ENCODE data around the gene PIBF1.
"Not testable (repeated sequence)": the region's sequence is repeated elsewhere in the genome, so short reads cannot be mapped to it uniquely, and the experiment has no call there.

PIBF1 gene

DNA sequence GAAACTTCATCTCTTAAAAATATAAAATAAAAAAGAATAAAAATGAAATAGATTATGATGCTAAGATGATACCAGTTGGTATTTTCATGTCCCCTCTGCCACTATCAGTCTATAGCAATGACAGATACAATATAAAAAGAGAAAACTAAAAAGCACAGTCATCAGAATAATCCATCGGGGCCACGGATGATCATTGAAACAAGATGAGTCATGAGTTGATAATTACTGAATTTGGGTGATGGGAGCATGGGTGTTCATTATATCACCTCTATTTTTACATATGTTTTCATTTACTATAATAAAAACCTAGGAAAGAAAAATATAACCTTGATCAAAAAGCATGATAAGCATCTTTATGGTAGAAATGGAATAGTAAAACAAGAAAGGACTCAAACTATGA lies 41.1 kb downstream of the PIBF1 start:
- DNase-seq (ENCODE audit: low spot score), result no peak

DNA sequence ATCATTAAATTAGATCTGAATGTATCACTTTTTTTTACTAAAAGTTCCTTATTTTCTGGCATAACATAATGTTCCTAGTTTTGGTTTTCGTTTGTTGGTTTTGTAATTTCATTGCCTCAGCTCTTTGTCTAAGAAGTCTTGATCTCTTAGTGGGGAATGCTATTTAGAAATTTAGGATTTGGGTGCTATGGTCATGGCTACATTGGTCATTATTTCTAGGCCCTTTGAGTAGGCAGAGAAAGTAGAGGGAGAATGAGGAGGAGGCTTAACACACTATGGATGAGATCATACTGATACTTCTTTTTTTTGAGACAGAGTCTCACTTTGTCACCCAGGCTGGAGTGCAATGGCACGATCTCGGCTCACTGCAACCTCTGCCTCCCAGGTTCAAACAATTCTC lies 41.8 kb downstream of the PIBF1 start:
- DNase-seq (ENCODE audit: low spot score), result no peak

GRCh38 chr13:72834601-72835000 lies 52.7 kb downstream of the PIBF1 start:
- DNase-seq (ENCODE audit: low spot score), result no peak

DNA sequence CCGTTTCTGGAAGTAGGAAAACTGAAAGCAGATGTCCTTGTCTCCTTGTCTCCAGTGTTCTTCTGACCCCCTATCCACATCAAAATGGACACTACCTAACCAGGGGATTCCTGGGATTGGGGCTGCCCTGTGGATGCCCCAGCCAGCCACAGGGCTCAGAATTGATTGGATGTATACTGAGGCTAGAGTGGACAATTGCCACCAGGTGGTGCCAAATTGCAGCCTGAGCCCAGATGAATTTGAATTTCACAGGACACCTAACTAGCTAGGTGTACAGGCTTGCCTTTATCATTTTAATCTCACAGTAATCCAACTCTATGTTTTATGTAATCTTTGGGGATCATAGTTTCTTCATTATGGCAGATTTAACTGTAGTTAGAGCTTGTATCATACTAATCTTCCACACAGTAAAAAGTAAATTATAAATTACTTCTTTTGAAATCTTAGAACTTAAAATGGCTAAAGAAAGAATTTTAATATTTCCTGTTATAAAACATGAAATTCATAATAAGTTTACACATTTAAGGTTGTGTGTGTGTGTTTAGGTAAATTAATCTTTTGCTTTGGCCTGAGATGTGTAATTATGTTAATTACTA lies 58.0 kb downstream of the PIBF1 start:
- peak; percentile 20 for DNase-seq (ENCODE audit: low spot score)

GRCh38 chr13:72842991-72843390 lies 61.1 kb downstream of the PIBF1 start:
- no peak for DNase-seq (ENCODE audit: low spot score)

GRCh38 chr13:72845148-72845547 lies 63.2 kb downstream of the PIBF1 start:
- DNase-seq (ENCODE audit: low spot score), result not testable (repeated sequence)

DNA sequence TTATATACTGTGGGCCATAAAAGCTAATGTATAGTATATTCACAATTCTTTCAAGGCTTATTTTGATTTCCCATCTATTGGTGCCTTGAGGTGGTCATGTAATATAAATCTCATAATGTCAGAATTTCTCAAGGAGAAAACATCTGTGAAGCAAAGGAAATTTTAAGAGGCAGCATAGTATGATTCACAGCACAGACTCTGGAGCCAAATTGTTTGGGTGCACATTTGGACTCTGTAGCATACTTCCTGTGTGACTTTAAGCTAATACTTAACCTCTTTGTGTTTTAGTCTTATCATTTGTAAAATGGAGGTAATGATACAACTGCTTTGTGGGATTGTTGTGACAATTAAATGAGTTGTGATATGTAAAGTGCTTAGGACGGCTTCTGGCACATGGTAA lies 67.6 kb downstream of the PIBF1 start:
- DNase-seq (ENCODE audit: low spot score), result no peak

DNA sequence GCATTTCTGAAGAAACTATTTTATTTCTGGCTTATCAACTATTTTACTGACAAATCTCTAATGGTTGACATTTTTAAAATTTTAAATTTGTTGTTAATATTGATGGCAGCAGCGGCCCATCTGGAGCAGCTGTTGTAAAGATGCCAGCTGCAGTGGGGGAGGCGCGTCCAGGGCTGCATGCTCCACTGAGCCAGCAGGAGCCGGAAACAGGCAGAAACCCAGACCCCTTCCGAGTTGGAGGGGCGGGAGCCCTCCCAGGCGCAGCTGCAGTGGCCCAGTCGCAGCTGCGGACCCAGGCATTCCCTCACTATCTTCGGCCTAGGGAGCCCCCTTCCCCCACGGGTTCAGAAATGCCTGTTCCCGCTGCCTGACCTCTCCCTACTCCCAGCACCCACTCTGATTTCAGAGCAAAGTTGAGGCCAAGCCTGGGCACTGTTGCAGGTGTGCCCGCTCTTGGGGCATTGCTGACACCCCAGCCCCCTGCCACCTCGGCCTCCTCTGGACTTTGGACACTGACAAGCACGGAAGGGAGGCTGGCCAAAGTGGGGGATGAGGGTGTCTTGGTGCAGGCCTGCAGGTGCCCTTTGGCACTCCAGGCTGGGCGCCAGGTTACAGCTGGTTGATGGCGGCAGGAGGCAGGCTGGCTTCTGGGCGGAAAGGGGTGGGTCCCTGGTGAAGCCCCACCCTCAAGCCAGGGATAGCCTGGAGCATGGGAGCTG lies 69.2 kb downstream of the PIBF1 start:
- DNase-seq (ENCODE audit: low spot score), result no peak

GRCh38 chr13:72851678-72852014 lies 69.7 kb downstream of the PIBF1 start:
- DNase-seq (ENCODE audit: low spot score), result no peak

- no peak for DNase-seq (ENCODE audit: low spot score)
Observed at GRCh38 chr13:72852207-72852606, 70.3 kb downstream of the PIBF1 start.

- no peak for DNase-seq (ENCODE audit: low spot score)
Observed at GRCh38 chr13:72853000-72853399, 71.1 kb downstream of the PIBF1 start.

DNA sequence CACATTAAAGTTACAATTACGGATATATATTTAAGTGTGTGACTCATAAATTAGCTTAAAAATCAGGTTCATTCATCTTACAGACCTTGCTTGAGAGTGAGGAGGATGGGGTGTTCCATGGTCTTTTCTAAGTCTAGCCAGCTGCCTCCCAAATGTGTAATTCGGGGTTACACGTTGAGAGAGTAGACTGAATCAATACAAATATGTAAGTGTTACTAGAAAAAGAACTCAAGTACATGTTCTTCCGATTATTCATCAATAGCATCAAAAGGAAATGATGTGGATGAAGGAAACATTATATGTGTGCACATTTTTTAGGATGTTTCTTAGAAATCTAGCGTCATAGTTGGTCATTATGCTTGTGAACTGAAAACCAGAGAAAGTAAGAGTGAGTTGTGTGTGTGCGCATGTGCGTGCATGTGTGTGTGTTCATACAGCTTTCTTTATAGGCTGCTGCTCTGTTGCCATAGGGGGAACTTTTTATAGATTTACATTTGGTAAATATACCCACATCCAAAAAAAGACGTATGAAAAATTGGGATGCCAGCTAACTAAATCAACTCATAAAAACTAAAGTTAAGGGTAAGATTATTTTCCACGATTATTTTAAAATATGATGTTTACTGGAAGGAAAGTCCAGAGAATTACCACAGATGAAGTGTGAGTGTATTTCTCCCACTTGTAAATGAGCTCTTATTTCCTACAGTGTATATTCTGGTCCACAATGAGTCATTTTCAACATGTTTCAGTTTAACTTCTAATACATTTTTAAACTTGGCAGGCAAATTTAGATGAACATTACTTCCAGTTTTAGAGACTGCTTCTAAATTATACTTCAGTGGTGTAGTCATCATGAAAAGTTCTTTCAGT lies 82.4 kb downstream of the PIBF1 start:
- peak; percentile 3 for DNase-seq (ENCODE audit: low spot score)

GRCh38 chr13:72868229-72868628 lies 86.3 kb downstream of the PIBF1 start:
- no peak for DNase-seq (ENCODE audit: low spot score)

GRCh38 chr13:72875233-72875632 lies 93.3 kb downstream of the PIBF1 start:
- no peak for DNase-seq (ENCODE audit: low spot score)

DNA sequence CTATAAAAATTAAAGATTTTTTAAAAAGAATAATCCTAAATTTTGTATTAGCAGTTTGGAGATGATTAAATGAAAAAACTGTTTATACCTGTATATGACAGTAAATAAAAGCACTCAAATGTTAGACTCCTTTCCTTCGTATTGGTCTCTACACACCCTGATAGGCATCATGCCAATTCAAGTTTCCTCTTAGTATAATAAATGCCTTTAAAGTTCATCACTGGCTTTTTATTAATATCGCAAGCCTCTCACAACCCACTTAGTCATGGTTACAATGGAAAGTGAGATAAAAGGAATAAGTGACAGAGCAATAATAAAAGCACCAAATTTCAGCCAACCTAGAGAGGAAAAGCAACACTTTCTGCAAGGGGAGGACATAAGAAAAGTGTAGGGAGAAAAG lies 102.2 kb downstream of the PIBF1 start:
- DNase-seq (ENCODE audit: low spot score), result no peak

DNA sequence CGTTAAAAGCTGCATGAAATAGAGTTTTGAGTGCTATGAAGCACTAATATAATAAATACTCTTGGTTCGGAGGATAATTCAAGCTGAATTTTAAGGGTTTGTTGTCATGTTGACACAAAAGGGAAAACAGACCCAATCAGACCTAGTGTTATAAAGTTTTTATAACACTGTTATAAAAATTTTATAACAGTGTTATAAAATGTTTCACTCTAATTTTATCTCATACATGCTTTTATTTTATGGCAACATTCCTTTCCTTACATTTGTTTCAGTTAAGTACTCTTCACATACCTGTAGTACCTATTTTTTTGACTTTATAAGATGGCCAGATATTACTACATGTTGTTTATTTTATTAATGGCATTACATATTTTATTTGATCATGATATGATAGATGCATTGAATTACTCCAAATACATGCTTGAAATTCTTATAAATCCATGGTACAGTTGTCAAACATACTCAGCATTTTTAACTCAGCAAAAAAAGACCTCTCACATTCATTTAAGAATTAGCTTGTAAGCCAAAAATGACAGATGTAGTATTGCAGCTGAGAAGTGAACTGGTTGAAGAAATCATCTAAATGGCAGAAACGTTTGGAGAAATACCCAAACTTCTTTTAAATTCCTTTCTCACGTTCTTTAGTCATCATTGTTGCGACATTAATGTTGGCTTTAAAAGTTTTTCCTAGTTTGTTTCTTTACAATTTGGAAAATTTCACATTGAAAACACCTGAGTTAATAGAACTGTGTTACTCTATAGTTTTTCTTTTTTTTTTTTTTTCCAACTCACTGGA lies 104.5 kb downstream of the PIBF1 start:
- DNase-seq (ENCODE audit: low spot score), result no peak

- no peak for DNase-seq (ENCODE audit: low spot score)
Observed at GRCh38 chr13:72889495-72889894, 107.6 kb downstream of the PIBF1 start.

DNA sequence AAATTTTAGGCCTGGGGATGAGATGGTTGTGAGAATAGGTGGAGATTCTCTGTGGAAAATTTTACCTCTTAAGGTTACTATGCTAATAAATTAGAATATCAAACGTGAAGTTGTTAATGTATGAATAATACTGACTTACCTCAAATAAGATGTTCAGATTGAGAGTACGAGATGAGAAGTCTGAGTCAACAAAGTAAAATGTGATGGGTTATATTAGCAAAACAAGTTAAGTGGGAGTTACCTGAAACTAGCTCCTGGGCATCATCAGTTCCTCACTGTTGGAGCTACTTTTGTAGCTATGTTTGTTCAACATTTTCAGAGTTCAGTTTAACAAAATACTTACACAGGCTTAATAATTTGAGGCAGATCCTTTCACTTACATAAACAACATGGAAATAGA lies 108.6 kb downstream of the PIBF1 start:
- no peak for DNase-seq (ENCODE audit: low spot score)

- DNase-seq (ENCODE audit: low spot score), result no peak
Observed at GRCh38 chr13:72891423-72891822, 109.5 kb downstream of the PIBF1 start.

DNA sequence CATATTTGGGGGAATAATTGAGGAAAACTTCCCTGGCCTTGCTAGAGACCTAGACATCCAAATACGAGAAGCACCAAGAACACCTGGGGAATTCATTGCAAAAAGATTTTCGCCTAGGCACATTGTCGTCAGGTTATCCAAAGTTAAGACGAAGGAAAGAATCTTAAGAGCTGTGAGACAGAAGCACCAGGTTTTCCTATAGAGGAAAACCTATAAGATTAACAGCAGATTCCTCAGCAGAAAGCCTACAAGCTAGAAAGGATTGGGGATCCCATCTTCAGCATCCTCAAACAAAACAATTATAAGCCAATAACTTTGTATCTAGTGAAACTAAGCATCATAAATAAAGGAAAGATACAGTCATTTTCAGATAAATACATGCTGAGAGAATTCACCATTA lies 114.9 kb downstream of the PIBF1 start:
- DNase-seq (ENCODE audit: low spot score), result no peak

GRCh38 chr13:72901546-72901945 lies 119.6 kb downstream of the PIBF1 start:
- DNase-seq (ENCODE audit: low spot score), result not testable (repeated sequence)

DNA sequence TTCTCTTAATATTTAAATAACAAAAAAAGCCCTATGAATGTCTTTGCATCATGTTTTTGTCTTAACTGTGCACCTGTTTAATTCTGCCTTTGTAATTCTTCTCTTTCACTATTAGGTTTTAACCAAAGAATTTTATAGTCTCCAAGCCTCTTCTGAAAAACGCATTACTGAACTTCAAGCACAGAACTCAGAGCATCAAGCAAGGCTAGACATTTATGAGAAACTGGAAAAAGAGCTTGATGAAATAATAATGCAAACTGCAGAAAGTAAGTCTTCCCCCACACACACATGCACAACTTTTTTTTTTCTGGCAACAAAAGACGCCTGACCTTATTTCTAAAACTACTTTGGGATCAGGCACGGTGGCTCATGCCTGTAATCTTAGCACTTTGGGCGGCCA lies 126.5 kb downstream of the PIBF1 start:
- no peak for DNase-seq (ENCODE audit: low spot score)

Data from Ammon's horn (tissue), 1 donor.